ENCODE measurements around the gene VSX2.

The VSX2 gene

GRCh38 chr14:74211945-74212580, 27.2 kb upstream of the VSX2 start:
- H3K36me3 ChIP-seq (ENCODE audit: insufficient read depth, low read length), result no peaks in the 10 kb centered on the region
- H3K27ac ChIP-seq (ENCODE audit: low read depth, low read length), result no peak overlapping the region
- H3K4me3 ChIP-seq (ENCODE audit: low read depth in 1 of 2, low read length in 2 of 2), result no peak overlapping the region
- no peaks in the 10 kb centered on the region for H3K4me1 ChIP-seq (ENCODE audit: insufficient read depth, low read length)
- peaks cover 0 to under 1% of the 10 kb centered on the region in 2 donors for H3K27me3 ChIP-seq (ENCODE audit: control insufficient read depth in 1 of 2, insufficient read depth in 2 of 2, low read length in 2 of 2)
- H3K9me3 ChIP-seq (ENCODE audit: low read length), result no peaks in the 10 kb centered on the region
- no peak overlapping the region for H3K9ac ChIP-seq (ENCODE audit: low read length)

GRCh38 chr14:74213907-74214803, 25.1 kb upstream of the VSX2 start:
- Histone ChIP-seq H3K36me3 (ENCODE audit: insufficient read depth, low read length) (no peaks in the 10 kb centered on the region), H3K4me3 (ENCODE audit: low read depth in 1 of 2, low read length in 2 of 2) (no peak overlapping the region), H3K9ac (ENCODE audit: low read length) (no peak overlapping the region), H3K4me1 (ENCODE audit: insufficient read depth, low read length) (no peaks in the 10 kb centered on the region), H3K27ac (ENCODE audit: low read depth, low read length) (no peak overlapping the region), H3K27me3 (ENCODE audit: control insufficient read depth in 1 of 2, insufficient read depth in 2 of 2, low read length in 2 of 2) (peaks cover 0 to 18% of the 10 kb centered on the region in 2 donors), H3K9me3 (ENCODE audit: low read length) (no peaks in the 10 kb centered on the region)

GRCh38 chr14:74216671-74217070, 22.6 kb upstream of the VSX2 start:
- no peaks in the 10 kb centered on the region for H3K4me1 ChIP-seq (ENCODE audit: insufficient read depth, low read length)
- peaks cover 0 to 23% of the 10 kb centered on the region in 2 donors for H3K27me3 ChIP-seq (ENCODE audit: control insufficient read depth in 1 of 2, insufficient read depth in 2 of 2, low read length in 2 of 2)
- H3K9ac ChIP-seq (ENCODE audit: low read length), result no peak overlapping the region
- H3K4me3 ChIP-seq (ENCODE audit: low read depth in 1 of 2, low read length in 2 of 2), result no peak overlapping the region
- no peak overlapping the region for H3K27ac ChIP-seq (ENCODE audit: low read depth, low read length)
- no peaks in the 10 kb centered on the region for H3K9me3 ChIP-seq (ENCODE audit: low read length)
- no peaks in the 10 kb centered on the region for H3K36me3 ChIP-seq (ENCODE audit: insufficient read depth, low read length)

DNA sequence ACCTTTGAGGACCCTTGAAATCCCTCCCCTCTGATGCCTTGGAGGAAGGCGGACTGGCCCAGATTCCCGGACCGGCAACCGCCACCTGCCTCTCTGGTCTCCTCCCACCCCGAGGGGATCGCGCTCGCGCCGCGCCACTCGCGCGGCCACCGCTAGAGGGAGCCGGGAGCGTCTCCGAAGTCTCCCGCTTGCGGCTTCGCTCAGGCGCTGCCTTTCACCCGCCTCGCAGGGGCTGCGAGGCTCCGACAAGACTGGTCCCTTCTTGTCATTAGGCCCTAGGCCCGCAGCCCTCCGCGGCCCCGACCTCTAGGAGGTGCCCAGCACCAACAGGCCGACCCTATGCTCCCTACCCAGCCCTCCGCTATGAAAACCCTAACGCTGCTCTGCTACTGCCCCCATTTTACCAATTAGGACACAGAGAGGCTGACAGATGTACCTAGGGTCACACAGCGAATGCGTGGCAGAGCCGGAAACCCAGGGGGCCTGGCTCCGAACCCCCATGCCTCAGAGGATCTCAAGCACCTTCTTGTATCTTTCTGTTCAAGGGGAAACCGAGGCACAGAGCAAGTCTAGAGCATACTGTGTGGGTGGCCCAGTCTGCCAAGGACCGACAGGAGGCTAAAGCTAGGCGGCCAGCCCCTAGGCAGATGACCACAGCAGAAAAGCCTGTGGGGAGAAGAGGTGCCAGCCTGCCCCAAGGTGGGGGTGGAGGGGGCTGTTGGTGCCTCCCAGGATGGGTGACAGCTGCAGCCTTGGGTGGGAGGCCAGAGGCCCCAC, 21.4 kb upstream of the VSX2 start:
- H3K4me3 ChIP-seq (ENCODE audit: low read depth in 1 of 2, low read length in 2 of 2), result peak overlapping the region in 1 of 2 donors; percentile 38
- no peak overlapping the region for H3K27ac ChIP-seq (ENCODE audit: low read depth, low read length)
- no peak overlapping the region for H3K9ac ChIP-seq (ENCODE audit: low read length)
- H3K27me3 ChIP-seq (ENCODE audit: control insufficient read depth in 1 of 2, insufficient read depth in 2 of 2, low read length in 2 of 2), result peaks cover 0 to 23% of the 10 kb centered on the region in 2 donors
- no peaks in the 10 kb centered on the region for H3K36me3 ChIP-seq (ENCODE audit: insufficient read depth, low read length)
- no peaks in the 10 kb centered on the region for H3K4me1 ChIP-seq (ENCODE audit: insufficient read depth, low read length)
- H3K9me3 ChIP-seq (ENCODE audit: low read length), result no peaks in the 10 kb centered on the region

GRCh38 chr14:74218462-74218861, 20.8 kb upstream of the VSX2 start:
- H3K9me3 ChIP-seq (ENCODE audit: low read length), result no peaks in the 10 kb centered on the region
- H3K27ac ChIP-seq (ENCODE audit: low read depth, low read length), result no peak overlapping the region
- H3K4me3 ChIP-seq (ENCODE audit: low read depth in 1 of 2, low read length in 2 of 2), result no peak overlapping the region
- no peaks in the 10 kb centered on the region for H3K36me3 ChIP-seq (ENCODE audit: insufficient read depth, low read length)
- H3K9ac ChIP-seq (ENCODE audit: low read length), result no peak overlapping the region
- no peaks in the 10 kb centered on the region for H3K4me1 ChIP-seq (ENCODE audit: insufficient read depth, low read length)
- peaks cover 0 to 23% of the 10 kb centered on the region in 2 donors for H3K27me3 ChIP-seq (ENCODE audit: control insufficient read depth in 1 of 2, insufficient read depth in 2 of 2, low read length in 2 of 2)

DNA sequence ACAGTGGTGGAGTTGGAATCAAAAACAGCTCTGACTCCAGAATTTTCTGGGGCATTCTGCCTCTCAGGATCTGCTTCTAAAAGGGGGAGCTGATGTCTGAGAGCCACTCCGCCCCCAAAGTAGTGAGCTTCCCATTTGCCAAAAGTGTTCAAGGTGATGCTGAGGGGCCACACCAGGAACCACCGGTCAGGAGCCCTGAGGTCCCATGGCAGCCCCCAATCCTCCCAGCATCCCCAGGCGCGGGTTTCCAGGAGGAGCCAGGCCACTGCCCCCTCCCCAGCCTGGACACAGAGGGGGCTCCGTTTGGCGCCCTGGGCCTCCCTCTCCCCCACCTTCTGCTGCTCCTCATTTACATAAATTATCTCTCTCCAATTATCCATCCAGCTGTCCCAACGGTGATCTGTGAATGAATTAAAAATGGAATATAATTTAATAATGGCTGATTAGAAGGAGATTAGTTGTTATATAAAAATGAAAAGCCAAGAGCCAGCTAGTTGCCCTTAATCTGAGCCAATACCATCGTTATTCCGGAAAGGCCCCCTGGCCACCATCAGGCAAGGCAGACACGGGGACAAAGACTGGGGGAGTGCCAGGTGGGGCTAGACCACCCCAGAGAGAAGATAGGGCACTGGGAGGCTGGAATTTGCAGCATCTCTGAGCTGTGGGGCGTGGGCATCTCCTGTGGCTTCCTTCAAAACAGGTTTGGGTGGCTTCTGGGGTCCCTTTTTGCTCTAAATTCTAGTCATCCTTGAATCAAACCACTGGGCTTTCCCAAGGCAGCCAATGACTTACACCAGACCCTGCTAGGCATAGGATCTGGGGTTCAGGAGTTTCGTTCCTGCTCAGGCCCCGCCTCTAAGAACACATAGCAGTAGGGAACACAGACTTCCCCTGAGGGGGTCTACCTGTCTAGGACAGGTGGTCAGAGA, 19.7 kb upstream of the VSX2 start:
- no peaks in the 10 kb centered on the region for H3K4me1 ChIP-seq (ENCODE audit: insufficient read depth, low read length)
- no peak overlapping the region for H3K27ac ChIP-seq (ENCODE audit: low read depth, low read length)
- H3K4me3 ChIP-seq (ENCODE audit: low read depth in 1 of 2, low read length in 2 of 2), result no peak overlapping the region
- peaks cover 0 to 31% of the 10 kb centered on the region in 2 donors for H3K27me3 ChIP-seq (ENCODE audit: control insufficient read depth in 1 of 2, insufficient read depth in 2 of 2, low read length in 2 of 2)
- no peaks in the 10 kb centered on the region for H3K9me3 ChIP-seq (ENCODE audit: low read length)
- H3K36me3 ChIP-seq (ENCODE audit: insufficient read depth, low read length), result no peaks in the 10 kb centered on the region
- no peak overlapping the region for H3K9ac ChIP-seq (ENCODE audit: low read length)

DNA sequence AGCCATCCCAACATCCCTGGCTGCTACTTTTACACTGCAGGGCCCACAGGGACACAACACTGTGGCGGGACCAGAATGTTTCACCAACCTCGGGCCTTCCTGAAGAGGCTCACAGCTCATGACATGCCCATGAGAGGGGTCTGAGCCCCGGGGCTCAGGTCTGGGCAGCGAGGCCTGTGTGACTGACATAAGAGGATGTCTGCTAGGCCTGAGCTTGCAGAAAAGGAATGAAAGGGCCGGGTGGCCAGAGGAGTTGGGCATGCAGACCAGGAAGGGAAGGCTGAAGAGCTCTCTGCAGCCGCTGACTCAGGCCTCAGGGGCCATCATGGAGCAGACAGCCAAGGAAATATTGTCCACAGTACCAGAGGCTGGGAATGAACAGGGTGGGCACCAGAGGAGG, 18.3 kb upstream of the VSX2 start:
- H3K9me3 ChIP-seq (ENCODE audit: low read length), result no peaks in the 10 kb centered on the region
- H3K4me1 ChIP-seq (ENCODE audit: insufficient read depth, low read length), result no peaks in the 10 kb centered on the region
- H3K4me3 ChIP-seq (ENCODE audit: low read depth in 1 of 2, low read length in 2 of 2), result no peak overlapping the region
- no peak overlapping the region for H3K27ac ChIP-seq (ENCODE audit: low read depth, low read length)
- no peaks in the 10 kb centered on the region for H3K36me3 ChIP-seq (ENCODE audit: insufficient read depth, low read length)
- H3K9ac ChIP-seq (ENCODE audit: low read length), result no peak overlapping the region
- peaks cover 0 to 31% of the 10 kb centered on the region in 2 donors for H3K27me3 ChIP-seq (ENCODE audit: control insufficient read depth in 1 of 2, insufficient read depth in 2 of 2, low read length in 2 of 2)

DNA sequence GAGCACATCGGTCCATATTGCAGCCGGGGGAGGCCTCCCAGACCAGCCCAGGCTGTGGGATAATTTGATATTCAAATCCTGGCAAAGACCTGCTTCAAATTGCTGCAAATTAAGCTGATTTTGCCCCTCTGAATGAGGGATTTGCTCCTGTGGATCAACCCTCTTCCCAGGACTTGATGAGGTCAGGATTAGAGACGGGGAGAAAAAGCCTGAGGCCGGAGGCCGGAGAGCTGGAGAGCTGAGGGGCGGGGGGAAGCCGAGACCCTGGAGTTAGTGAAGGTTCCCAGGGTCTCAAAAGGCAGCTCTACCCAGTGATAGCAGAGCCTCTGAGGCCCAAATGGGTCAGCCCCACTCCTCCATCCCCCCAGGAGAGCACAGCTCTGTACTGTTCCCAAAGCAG, 17.5 kb upstream of the VSX2 start:
- Histone ChIP-seq H3K27me3 (ENCODE audit: control insufficient read depth in 1 of 2, insufficient read depth in 2 of 2, low read length in 2 of 2) (peaks cover 0 to 31% of the 10 kb centered on the region in 2 donors), H3K36me3 (ENCODE audit: insufficient read depth, low read length) (no peaks in the 10 kb centered on the region), H3K4me3 (ENCODE audit: low read depth in 1 of 2, low read length in 2 of 2) (no peak overlapping the region), H3K4me1 (ENCODE audit: insufficient read depth, low read length) (no peaks in the 10 kb centered on the region), H3K27ac (ENCODE audit: low read depth, low read length) (no peak overlapping the region), H3K9ac (ENCODE audit: low read length) (no peak overlapping the region), H3K9me3 (ENCODE audit: low read length) (no peaks in the 10 kb centered on the region)

- Histone ChIP-seq H3K4me1 (ENCODE audit: insufficient read depth, low read length) (no peaks in the 10 kb centered on the region), H3K9me3 (ENCODE audit: low read length) (no peaks in the 10 kb centered on the region), H3K27ac (ENCODE audit: low read depth, low read length) (no peak overlapping the region), H3K27me3 (ENCODE audit: control insufficient read depth in 1 of 2, insufficient read depth in 2 of 2, low read length in 2 of 2) (peaks cover 0 to 20% of the 10 kb centered on the region in 2 donors), H3K4me3 (ENCODE audit: low read depth in 1 of 2, low read length in 2 of 2) (no peak overlapping the region), H3K36me3 (ENCODE audit: insufficient read depth, low read length) (no peaks in the 10 kb centered on the region), H3K9ac (ENCODE audit: low read length) (no peak overlapping the region)
Observed at GRCh38 chr14:74223016-74223415, 16.2 kb upstream of the VSX2 start.

DNA sequence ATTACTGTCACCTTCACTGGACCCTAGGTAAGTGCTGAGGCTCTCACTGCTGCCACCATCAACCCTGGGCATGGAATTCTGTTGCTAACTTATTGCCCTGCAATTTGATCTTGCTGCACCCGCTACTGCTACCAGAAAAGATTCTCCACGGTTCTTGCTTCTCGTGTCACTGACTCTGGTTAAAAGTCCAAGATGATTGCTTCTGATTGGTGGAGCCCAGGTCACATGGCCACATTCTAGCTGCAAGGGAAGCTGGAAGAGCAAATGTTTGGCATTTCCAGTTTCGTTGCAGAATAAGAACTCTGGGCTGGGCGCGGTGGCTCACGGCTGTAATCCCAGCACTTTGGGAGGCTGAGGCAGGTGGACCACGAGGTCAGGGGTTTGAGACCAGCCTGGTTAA, 7.5 kb upstream of the VSX2 start:
- H3K4me1 ChIP-seq (ENCODE audit: insufficient read depth, low read length), result no peaks in the 10 kb centered on the region
- no peak overlapping the region for H3K9ac ChIP-seq (ENCODE audit: low read length)
- no peaks in the 10 kb centered on the region for H3K36me3 ChIP-seq (ENCODE audit: insufficient read depth, low read length)
- H3K27ac ChIP-seq (ENCODE audit: low read depth, low read length), result no peak overlapping the region
- peaks cover 0 to 7% of the 10 kb centered on the region in 2 donors for H3K27me3 ChIP-seq (ENCODE audit: control insufficient read depth in 1 of 2, insufficient read depth in 2 of 2, low read length in 2 of 2)
- peaks cover 6% of the 10 kb centered on the region for H3K9me3 ChIP-seq (ENCODE audit: low read length)
- no peak overlapping the region for H3K4me3 ChIP-seq (ENCODE audit: low read depth in 1 of 2, low read length in 2 of 2)
